ENCODE data around the gene FEZF2.

Gene FEZF2

GRCh38 chr3:62332835-62333244, 40.5 kb downstream of the FEZF2 start:
- ChIA-PET POLR2A (no interaction called here), CTCF (interaction anchor here (0.6 to 6.5 kb wide), 11 partner anchors 9 to 254 kb away, joined by 3 to 112 read pairs (median 6); no protein-coding TSS in a partner anchor)
- DNase-seq (ENCODE audit: low read depth, low spot score), result no peak
- TF ChIP-seq, protein P1, sequence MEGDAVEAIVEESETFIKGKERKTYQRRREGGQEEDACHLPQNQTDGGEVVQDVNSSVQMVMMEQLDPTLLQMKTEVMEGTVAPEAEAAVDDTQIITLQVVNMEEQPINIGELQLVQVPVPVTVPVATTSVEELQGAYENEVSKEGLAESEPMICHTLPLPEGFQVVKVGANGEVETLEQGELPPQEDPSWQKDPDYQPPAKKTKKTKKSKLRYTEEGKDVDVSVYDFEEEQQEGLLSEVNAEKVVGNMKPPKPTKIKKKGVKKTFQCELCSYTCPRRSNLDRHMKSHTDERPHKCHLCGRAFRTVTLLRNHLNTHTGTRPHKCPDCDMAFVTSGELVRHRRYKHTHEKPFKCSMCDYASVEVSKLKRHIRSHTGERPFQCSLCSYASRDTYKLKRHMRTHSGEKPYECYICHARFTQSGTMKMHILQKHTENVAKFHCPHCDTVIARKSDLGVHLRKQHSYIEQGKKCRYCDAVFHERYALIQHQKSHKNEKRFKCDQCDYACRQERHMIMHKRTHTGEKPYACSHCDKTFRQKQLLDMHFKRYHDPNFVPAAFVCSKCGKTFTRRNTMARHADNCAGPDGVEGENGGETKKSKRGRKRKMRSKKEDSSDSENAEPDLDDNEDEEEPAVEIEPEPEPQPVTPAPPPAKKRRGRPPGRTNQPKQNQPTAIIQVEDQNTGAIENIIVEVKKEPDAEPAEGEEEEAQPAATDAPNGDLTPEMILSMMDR (IDR thresholded peaks at IDR 0.05; ENCODE audit: insufficient read depth, low read length, missing control alignments), result no peak
- no peak overlapping the region for H3K4me3 ChIP-seq (ENCODE audit: low read depth, low read length)

- no peak for DNase-seq (ENCODE audit: low read depth, low spot score)
- no peak overlapping the region for H3K4me3 ChIP-seq (ENCODE audit: low read depth, low read length)
- TF ChIP-seq, protein P1 (IDR thresholded peaks at IDR 0.05; ENCODE audit: insufficient read depth, low read length, missing control alignments), result no peak
- CTCF ChIA-PET, result interaction anchor here (0.7 to 6.5 kb wide), 14 partner anchors 9 to 255 kb away, joined by 3 to 112 read pairs (median 6); no protein-coding TSS in a partner anchor
- POLR2A ChIA-PET, result no interaction called here
Observed at GRCh38 chr3:62332017-62332416, 41.3 kb downstream of the FEZF2 start.

- DNase-seq (ENCODE audit: low read depth, low spot score), result no peak
- TF ChIP-seq, protein P1 (IDR thresholded peaks at IDR 0.05; ENCODE audit: insufficient read depth, low read length, missing control alignments), result no peak
- ChIA-PET POLR2A (no interaction called here), CTCF (interaction anchor here (1.9 to 6.5 kb wide), 3 partner anchors 39 to 230 kb away, joined by 6 to 112 read pairs (median 9); no protein-coding TSS in a partner anchor)
- H3K4me3 ChIP-seq (ENCODE audit: low read depth, low read length), result no peak overlapping the region
Observed at GRCh38 chr3:62329971-62330370, 43.4 kb downstream of the FEZF2 start.

GRCh38 chr3:62325896-62326295, 47.5 kb downstream of the FEZF2 start:
- TF ChIP-seq, protein P1 (IDR thresholded peaks at IDR 0.05; ENCODE audit: insufficient read depth, low read length, missing control alignments), result no peak
- ChIA-PET CTCF (interaction anchor here (1.4 kb wide), 1 partner anchor 10 kb away, joined by 4 read pairs; no protein-coding TSS in a partner anchor), POLR2A (no interaction called here)
- no peak for DNase-seq (ENCODE audit: low read depth, low spot score)
- H3K4me3 ChIP-seq (ENCODE audit: low read depth, low read length), result no peak overlapping the region

DNA sequence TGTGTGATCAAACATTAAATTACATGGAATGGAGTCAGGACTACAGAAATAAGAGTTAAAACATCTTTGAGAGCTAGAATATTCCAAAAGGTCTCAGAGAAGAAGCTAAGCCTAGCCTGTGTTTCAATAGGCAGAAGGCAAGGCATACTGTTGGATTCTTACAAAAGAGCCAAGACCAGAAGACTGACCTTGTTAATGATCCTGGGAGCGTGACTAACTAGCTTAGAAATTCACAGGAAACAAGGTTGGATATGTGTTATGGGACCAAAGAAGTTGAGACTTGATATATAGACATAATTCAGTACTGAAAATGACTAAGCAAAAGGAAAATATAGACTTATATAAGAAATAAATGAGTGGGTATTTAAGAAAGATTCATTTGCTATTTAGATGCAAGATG, 50.1 kb downstream of the FEZF2 start:
- CTCF ChIA-PET, result interaction anchor here (1.0 to 1.8 kb wide), 3 partner anchors 8 to 237 kb away, joined by 3 to 6 read pairs (median 4); no protein-coding TSS in a partner anchor
- POLR2A ChIA-PET, result no interaction called here
- TF ChIP-seq, protein P1 (IDR thresholded peaks at IDR 0.05; ENCODE audit: insufficient read depth, low read length, missing control alignments), result no peak
- H3K4me3 ChIP-seq (ENCODE audit: low read depth, low read length), result no peak overlapping the region
- DNase-seq (ENCODE audit: low read depth, low spot score), result no peak
